AG20443 (cell line): Measurements from ENCODE around the gene SLC39A1.
A peak's percentile ranks its signal among the peaks of the same experiment; 100 is the strongest.

ENCODE experiments used
- DNase-seq: peaks from one replicate; pipeline ENCODE4 v3.0.0; 2012; ENCODE audit warnings: low spot score, mixed read lengths

SLC39A1 gene

DNA sequence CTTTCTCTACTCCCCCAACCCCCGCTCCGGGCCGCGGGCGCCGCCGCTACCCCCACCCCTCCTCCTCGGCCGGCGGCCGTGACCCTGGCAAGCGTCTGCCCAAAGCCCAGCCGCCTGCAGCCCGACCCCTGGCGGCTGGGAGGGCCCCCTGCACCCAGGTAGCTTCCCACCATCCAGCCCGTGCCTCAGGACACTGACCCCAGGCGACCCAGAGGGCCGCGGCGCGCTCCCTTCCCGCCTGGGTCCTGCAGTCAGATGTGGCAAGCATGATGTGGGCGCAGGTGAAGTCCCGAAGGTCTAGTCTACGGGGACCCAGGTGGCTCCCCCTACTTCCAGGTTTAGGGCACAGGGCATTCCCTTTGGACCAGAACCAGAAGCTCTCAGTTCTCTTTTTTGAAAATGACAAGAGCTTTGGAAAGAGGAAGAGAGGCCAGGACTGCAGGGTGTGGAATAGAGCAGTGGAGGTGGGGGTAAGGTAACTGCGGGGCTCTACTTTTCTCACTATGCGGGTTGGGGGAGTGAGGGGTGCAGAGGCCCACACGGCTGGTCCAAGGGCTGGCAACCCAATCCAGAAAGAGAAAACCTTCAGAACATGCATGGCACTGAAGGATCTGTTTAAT lies 16.6 kb downstream of the SLC39A1 start, which contains the start of gene DENND4B:
TSS of gene DENND4B (minus strand) at position 97 of the 620 bp plus-strand sequence. CDS start 2,344 bp downstream, outside the sequence.
- peak; percentile 97 for DNase-seq

DNA sequence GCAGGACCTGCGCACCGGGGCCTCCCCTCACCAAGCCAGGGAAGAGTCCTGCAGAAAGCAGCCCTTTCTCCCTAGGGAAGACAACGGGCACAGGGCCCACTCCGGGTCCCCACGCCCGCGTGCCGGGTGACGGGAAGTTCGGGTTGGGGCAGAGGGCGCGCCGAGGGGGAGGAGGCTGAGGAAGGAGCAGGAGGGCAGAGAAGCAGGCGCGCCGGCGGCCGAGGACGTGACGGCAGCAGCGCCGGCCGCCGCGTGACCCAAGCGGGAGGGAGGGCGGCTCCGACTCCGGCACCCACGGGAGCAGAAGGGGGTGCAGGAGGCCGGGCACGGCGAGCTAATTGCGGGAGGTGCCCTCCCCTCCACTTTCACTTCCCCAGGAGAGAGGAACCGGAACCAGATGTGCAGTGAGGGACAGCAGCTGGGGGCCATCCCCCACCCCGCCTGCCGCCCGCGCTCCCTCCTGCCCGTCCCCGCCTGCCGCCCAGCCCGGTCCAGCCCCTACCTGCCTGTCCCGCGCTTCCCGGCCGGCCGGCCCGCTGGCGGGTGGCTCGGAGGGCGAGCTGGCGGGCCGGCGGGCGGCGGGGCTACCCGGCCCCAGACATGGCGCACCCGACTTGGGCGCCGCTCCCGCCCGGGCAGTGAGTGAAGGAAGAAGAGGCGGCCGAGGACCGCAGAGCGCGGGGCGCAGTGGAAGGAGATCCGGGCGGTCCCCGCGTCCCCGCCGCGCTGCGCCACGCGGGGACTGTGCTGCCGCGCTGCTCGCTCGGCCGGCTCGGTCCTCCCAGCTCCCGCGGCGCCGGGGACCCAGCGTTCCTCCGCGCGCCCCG lies 17.3 kb downstream of the SLC39A1 start:
- peak; percentile 90 for DNase-seq

DNA sequence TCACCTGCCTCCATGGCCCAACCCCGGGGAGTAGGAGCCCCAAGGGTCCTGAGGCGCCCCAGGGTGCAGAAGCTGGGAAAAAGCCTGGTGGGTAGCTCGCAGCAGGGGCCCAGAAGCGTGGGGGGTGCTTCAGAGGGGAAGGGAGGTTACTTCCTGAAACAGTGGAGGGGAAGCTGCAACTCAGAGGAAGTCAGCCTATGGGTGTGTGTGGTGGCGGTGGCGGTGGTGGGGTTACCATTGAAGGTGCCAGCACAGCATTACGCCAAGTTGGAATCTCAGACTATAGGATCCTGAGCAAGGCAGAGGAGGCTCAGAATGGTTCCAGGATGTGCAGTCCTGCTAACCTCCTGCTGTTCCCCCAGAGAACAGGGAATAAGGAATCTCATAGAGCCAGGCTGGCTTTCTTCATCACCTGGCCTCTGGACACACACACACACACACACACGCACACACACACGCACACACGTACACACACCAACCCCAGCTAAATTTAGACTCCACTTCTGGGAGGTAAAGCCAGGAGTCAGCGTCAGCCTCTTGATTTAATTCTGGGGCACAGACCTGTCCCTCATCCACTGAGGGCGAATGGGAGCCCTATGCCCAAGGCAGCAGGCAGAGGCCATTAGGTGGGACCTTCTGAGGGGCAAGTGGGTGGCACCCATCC lies 18.1 kb downstream of the SLC39A1 start:
- DNase-seq, result peak; percentile 38

DNA sequence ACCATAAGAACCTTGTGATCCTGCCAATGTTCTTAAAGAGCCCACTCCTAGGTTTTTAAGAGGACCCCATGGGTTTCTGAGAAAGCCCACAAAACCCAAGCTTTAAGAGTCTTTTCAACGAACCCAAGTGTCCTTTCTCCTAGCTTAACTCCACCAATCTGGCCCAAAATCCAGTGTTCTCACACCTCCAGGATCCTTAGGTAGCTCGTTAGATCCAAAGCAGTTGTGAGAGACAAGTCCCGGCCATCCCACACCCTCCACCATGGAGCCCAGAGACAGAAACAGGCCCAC lies 18.6 kb downstream of the SLC39A1 start:
- no peak for DNase-seq

DNA sequence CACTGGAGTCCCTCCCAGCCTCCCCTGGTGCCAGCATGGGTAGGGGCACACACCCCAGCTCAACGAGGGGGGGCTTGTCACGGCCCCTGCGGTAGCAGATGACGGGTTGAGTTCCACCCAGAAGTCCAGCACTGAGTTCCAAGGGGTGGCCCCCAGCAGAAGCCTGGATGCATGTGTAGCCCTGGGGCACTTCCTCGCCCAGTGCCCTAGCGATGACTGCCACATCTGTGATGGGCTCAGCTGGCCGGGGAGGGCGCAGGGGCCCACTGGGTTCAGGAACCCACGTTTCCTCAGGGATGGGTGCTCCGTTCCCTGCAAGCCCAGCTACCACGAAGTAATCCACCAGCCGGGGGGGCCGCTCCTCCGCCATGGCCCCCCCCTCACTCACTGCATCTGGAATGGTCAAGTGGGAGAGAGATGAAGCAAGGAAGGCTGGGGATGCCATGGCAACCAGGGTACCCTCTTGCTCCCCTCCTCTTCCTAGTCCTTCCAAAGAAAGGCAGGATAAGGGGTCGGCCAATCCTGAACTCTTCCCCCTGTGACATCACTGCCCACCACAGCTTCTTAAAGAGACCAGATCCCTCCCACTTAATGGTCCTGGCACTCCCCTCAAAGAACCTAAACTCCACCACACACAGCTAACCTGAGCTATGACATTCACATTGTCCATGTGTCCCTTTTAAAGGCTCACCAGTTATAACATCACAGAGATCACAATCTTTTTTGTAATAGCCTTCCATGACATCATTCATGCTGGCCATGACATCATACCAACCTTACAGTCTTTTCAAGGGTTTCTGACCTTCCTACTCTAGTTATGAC lies 19.1 kb downstream of the SLC39A1 start:
- DNase-seq, result no peak

DNA sequence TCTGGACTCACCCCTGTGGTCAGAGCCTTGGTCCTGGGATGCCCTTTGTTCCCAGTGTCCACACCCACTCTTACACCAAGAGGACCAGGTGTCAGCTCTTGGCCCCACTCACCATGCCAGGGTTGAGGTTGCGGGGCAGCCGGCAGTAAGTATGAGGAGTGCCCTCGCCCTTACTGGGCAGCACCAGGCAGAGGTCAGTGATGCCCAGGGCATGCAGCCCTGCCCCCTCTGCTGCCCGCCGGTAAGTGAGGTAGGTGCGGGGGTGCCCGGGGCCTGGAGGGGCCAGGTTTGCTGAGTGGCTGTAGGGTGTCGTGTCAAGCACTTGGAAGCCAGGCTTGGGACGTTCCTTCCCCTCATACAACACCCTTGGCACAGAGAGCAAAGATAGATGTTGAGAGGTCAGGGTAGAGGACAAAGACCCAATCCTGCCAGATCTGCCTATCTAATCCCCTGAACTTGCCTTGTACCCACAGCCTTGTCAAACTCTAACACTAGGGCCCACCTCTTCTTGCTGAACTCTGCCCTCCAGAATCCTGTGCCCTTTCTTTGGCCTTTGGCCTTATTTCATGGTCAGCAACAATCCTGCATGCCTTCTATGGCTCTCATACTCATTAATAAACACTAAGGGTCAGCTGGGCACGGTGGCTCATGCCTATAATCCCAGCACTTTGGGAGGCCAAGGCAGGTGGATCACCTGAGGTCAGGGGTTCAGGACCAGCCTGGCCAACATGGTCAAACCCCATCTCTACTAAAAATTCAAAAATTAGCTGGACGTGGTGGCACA lies 20.4 kb downstream of the SLC39A1 start:
- no peak for DNase-seq

DNA sequence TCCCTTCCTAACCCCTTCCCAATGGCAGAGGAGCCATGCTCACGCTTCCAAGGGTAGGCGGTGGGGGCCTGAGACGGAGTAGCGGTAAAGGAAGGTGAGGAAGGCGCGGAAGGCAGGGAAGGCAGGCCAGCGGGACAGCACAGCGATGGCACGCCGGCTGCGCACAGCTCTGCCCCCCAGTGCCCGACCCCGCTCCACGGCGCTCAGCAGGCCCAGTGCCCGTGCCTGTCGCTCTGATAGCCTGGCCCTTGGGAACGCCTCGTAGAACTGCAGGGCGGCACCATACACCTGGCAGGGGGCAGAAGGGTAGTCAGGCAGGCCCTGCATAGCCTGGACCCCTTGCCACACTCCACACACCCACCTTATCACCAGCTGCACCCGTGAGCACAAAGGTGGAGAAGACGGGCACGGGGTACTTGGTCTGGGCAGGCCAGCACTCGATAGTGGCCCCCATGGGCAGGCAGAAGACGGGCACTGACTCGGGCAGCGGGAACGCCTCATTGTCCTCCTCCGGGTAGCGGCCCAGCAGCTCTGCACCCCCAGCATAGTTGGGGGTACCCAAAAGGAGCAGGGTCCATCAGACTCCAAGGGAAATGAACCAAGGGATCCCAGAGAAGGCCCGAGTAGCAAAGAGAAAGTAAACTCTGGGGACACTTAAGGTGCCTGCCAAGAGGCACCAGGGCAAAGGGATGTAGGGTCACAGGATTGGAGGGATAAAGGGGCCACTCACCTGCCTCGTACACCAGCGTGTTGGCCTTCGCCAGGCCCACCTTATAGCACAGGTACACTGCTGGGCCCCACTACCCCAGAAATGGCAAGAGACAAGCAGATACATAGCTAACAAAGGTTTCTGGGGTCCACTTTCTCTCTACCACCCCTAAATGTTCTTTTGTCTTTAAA lies 21.3 kb downstream of the SLC39A1 start:
- no peak for DNase-seq

DNA sequence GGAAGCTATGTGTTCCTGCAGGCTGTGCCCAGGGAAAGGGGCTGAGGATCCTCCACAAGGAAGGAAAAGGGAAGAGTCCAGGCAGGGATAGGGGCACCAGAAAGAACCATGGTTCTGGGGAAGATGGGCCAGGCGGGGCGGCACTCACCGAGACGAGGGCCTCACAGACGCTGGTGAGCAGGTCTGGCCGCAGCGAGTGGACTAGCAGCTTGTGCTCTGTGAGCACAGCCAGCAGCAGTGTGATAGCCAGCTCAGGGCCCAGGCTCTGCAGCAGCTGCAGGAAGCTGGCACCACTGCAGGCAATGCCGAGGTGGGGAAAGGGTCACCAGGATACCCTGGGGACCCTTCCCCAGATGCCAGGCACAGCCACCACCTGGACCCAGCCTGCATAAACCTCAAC lies 22.6 kb downstream of the SLC39A1 start:
- DNase-seq, result no peak

DNA sequence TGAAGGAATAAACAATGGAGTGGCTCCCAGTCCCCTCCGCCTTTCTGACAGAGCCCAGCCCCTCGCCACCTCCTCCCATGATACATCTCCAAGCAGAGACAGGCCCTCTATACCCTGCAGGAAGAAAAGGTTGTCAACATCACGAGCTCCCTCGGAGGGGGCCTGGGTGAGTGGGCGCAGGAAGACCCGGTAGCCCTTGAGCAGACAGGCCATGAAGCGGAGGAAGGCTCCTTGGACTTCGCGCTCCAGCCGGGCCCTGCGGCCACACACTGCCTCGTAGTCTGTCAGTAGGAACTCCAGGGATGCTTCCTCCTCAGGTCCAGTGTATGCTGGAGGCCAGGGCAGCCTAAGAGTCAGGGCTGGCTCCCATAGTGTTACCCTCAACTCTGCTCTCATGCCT lies 23.9 kb downstream of the SLC39A1 start:
- DNase-seq, result no peak

DNA sequence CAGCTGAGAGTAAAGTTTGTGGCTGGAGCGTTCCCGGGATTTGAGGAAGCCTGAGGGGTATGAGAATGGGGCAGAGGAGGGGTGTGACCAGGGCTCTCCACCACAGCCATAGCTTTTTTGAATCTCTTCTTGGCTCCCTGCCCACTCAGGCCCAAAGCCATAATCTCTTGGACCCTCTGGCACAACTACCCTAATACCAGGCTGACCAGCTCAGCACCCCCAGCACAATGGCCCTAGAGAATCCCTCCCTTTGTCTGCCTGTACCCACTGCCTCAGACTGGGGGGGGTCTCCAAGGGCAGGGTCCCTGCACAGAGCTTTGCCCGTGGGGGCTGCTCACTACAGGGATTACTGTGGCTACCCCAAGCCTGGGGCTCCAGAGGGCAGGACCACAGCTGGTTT lies 24.3 kb downstream of the SLC39A1 start:
- DNase-seq, result no peak

DNA sequence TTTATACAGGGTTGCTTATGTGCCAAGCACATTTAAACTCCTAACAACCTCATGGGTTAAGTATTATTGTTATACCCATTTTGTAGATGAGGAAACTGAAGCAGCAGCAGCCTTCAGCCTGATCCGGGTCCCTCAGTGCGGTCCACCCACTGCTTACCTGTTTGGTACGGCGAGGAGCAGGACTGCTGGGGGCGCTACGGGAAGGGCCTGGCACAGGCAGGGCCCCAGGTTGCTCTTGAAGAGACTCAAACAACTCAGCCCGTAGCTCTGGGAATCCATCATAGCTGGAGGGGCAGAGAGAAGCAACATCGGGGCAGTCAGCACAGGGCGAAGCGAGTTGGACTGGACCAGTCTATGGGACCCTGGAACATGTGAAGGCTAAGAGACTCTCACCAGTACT lies 26.0 kb downstream of the SLC39A1 start:
- no peak for DNase-seq

DNA sequence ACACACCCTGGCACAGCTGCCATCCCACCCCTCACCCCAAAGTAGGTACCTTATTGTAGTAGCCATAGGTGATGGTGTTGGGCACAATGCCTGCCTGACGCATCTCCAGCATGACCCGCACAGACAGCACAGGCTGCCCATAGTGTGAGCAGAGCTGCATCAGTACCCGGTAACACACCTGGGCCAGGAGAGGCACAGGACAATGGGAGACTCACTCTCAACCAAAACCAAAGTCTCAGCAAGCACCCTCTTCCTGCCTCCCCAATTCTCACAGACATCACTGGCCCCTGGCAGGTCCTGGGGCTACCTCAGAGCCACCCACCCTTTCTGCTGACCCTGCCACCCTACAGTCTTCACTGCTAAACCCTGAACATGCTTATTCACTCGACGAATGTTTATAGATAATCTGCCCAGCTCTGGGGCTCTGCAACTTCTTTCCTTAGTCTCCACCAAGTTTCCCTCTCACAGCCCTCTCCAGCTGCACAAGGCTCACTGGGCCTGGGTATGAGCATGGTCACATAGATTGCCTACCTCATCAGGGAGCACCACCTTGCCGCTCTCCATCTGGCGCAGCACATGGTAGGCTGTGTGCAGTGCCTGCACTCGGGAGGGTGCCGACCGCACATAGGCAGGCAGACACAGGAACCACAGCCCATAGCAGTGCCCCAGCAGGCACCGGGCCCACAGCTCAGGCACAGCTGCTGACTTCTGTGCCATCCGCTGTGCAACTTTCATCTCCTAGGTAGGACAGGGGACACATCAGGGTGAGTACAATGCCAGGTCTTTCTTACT lies 27.1 kb downstream of the SLC39A1 start:
- DNase-seq, result no peak

DNA sequence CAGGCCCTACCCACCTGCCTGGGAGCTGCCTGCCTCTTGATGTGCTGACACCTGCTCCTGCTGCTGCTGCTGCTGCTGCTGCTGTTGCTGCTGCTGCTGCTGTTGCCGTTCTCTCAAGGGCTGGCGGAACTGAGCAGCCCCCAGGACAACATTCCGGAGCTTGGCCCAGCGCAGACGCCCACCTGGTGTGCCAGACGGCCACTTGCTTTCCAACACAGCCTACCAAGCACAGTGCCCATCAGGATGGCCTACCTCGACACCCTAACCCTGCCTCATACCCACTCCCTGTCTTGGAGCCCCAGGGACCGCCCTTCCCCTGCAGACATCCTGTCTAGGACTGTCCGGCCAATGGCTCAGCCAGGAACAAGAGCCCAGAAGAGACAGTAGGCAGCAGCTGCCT lies 28.6 kb downstream of the SLC39A1 start:
- no peak for DNase-seq

DNA sequence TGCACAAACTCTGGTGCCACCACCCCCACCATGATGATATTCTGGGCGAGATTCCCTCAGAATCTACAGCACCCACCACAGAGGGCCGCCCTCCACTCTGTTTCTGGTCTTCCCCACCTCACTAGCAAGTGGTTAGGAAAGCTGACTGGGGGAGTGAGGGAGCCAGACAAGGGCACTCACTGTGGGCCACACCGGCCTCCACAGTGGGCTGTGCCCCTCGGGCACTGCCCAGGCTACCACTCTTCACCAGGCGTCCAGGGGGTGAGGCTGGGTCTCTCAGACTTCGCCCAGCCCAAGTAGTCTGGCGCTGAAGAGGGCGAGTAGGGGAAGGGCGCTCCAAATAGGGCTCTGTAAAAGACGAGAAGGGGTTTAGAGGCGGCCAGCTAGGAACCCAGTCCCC lies 29.4 kb downstream of the SLC39A1 start:
- no peak for DNase-seq

DNA sequence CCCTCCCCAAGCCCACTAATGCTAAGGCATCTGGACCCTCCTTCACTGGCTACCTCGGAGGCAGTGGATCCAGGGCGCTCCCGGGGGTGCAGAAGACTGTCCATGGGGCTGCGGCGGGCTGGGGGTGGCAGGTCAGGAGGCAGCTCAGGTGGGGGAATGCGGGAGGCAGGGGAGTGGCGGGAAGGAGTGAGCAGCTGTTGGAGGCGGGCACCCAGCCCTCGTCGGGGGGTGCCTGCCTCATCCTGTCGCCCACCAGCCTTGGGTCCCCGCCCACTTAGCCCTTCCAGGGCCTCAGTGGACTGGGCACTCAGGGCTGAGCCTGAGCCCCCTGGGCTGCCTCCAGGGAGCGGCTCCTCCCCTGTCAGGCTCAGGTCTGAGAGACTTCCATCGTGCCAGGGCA lies 29.9 kb downstream of the SLC39A1 start:
- no peak for DNase-seq

DNA sequence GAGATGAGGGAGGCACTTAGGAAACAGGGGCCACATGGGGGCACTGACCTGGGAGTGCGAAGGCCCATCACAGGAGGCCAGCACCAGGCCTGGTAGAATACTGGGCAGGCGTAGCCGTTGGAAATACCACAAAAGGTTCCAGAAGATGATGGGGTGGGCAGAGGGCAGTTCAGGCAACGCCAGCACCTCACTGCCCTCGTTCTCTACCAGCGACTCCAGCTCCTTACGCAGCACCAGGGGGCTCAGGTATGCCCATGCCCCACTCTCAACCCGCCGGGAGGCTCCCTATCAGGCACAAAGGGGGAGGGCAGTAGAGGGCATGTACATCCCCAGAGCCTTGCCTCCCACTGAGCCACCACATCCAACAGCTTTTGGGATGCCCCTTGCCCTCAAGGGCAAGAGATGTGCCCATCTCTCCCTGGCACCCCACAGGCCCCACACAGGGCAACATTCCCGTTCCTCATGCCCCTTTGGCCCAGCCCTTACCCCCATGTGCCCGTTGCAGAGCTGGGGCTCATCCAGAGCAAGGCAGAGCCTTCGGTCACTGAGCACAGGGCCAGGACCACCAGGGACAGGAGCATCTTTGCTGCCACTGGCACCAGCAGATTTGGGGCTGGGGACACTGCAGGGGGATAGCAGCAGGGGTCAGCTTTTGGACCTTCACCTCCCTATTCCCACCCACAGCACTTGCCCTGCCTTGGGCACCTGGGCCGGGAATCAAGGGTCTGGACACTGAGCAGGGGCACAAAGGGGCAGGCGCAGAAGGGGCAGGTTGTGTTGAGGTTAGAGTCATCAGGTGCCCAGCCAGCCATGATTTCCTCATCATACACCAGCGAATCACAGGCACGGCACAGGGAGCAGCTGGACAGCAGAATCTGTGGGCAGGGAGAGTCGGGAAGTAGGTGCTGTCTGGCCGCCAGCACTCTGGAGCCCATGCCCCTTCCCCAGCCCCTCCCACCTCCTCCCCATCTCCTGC lies 30.9 kb downstream of the SLC39A1 start:
- no peak for DNase-seq

DNA sequence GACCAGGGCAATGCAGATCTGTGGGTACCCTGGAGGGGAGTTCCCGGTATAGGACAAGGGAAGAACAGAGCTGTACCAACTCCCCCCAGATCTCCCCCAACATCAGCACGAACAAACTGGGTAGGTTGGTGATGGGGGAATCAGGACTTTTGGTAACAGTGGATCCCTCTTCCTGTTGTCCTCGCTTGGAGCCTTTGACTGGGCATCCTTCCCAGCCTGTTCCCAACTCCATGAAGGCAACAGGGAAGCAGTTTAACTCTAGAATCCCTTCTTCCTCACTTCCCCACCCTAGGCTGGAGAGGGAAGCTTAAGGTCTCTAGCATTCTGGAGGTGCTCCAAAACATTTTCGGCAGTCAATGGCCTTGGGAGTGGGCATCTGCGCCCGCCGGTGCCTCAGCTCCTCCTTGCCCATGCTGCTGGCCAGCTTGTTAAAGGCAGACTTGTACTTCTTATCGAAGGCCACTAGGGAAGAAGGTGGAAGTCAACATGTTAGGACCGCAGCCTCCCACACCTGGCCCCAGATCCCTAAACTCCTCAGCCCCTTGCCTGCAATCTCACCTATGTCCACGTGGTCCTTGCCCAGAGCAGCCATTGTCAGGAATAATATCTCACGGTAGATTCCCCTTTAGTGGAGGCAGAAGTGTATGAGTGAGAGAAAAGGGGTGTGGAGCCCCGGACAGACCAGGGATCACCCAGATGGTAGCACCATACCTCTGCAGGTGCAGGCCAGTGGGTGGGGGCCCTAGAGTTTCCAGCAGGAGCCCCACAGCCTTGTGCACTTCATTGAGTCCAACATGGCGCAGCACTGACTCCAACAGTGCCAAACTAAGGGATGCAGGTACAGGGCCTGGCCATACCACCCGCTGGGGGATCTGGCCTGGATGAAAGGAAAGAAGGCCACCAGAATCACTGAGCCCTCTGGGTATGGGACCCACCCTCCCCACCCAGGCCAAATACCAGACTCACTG lies 33.1 kb downstream of the SLC39A1 start:
- no peak for DNase-seq
